ENCODE results near the gene DNAH9.

DNA sequence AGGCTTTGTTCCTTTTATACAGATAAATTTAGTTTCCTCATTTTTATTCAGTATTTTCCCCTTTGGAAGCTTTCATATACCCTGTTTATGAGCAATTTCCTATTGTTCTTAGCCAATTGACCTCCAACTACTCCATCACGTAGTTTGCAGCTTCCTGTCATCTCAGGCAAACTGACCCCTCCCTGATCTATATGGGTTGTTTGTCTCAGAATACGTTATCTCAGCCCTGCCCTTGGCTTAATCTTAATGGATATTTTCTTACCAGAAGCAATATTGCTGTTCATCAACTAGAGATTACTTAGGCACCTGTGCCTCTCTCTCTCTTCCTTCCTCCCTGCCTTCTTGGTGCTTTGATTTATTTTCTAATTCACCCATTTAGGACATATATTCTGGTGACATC lies 317.8 kb downstream of the DNAH9 start:
- no peak for TF ChIP-seq POLR2A (IDR thresholded peaks at IDR 0.05)
- TF ChIP-seq, protein P1, sequence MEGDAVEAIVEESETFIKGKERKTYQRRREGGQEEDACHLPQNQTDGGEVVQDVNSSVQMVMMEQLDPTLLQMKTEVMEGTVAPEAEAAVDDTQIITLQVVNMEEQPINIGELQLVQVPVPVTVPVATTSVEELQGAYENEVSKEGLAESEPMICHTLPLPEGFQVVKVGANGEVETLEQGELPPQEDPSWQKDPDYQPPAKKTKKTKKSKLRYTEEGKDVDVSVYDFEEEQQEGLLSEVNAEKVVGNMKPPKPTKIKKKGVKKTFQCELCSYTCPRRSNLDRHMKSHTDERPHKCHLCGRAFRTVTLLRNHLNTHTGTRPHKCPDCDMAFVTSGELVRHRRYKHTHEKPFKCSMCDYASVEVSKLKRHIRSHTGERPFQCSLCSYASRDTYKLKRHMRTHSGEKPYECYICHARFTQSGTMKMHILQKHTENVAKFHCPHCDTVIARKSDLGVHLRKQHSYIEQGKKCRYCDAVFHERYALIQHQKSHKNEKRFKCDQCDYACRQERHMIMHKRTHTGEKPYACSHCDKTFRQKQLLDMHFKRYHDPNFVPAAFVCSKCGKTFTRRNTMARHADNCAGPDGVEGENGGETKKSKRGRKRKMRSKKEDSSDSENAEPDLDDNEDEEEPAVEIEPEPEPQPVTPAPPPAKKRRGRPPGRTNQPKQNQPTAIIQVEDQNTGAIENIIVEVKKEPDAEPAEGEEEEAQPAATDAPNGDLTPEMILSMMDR (IDR thresholded peaks at IDR 0.05), result no peak
